NK-92 treated with Interleukin-12 subunit alpha and Interleukin-12 subunit beta, amount 100 ng/mL, for 24 hours (cell line): ENCODE data around the gene PIAS4.

ENCODE experiments used
- DNase-seq: peaks from one replicate; lab custom pipeline; 2025; lab: John Stamatoyannopoulos, UW

Gene PIAS4

DNA sequence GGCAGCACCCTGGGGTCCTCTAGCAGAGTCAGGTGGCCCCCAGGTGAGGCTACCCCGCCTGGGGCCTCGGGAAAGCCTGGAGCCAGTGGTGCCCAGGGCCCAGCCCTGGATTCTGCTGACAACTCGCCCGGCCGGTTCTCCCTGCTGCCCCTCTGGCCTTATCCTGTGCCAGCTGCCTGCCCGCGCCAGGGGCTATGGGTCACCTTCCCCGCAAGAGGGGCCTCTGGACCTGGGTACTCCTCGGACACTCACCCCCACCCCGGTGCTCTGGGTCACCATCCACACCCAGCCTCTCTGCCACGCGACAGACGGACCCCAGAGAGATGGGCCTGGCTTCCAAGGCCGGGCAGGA, 35.2 kb downstream of the PIAS4 start:
- no peak for DNase-seq

- no peak for DNase-seq
Measured at GRCh38 chr19:4043401-4043800, 35.9 kb downstream of the PIAS4 start.

DNA sequence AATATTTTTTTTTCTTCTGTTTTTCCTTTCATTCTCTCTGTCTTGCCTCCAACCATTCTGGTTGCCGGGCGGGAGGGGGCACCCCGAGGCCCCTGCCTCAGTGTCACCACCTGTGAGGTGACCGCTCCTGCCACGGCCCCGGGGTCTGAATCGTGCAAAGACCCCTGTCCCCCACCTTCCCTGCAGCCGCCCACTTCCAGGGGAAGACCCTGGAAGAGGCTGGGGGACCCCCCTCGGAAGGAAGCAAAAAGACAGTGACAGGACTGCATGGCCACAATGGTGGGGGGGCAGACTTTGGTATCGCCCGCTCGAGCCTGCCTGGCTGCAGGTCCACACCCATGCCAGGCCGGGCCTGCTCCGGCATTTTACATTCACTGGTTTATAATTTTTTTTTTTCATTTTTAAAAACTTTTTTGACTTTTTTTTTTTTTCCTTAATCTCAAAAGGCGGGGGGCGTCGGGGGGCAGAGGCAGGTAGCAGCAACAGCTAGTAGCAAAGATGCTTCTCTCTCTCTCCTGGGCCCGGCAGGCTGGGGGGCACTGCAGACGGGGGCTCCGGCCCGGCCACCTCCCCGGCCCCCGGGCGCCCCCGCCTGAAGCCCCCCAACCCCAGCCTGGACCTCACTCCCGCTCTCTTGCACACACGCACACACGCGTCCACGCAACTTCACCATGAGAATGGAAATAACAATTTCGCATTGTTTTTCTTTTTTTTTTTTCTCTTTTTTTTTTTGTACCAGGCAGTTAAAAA, 36.6 kb downstream of the PIAS4 start:
- no peak for DNase-seq

DNA sequence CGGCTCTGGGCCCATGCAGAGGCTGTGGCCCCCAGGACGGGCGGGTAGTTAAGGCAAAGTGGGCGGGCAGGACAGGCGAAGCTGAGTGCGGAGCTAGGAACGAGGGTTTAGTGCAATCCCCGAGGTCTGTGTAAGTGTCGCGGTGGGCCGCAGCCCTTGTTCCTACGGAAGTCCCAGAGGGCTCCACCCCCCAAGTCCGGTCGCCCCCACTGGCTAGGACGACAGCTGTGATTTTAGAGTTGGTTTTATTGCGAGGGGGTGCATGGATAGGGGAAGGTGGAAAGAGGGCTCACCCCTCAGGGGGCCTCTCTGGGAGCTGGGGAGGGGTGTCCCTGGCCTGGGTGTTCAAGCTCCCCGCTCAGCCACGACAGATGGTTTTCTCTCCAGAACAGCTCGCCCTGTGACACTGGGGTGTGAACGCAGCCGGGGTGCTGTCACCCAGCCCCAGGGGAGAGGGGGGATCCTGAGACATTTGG, 37.5 kb downstream of the PIAS4 start:
- DNase-seq, result no peak

- no peak for DNase-seq
Measured at GRCh38 chr19:4045597-4046361, 38.2 kb downstream of the PIAS4 start.

DNA sequence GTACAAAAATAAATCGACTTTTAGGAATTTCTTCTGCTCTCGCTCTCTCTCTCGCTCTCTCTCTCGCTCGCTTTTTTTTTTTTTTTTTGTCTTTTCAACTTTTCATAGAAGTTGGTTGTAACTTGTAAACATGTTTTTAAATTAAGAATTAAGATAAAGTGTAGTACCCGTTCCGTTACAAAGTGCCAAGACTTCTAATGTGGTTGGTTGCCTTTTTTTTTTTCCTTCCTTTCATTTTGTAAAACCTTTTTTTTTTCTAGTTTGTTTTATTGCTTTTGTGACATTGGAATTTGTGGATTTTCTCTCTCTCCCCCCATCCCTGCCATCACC, 38.8 kb downstream of the PIAS4 start:
- no peak for DNase-seq

DNA sequence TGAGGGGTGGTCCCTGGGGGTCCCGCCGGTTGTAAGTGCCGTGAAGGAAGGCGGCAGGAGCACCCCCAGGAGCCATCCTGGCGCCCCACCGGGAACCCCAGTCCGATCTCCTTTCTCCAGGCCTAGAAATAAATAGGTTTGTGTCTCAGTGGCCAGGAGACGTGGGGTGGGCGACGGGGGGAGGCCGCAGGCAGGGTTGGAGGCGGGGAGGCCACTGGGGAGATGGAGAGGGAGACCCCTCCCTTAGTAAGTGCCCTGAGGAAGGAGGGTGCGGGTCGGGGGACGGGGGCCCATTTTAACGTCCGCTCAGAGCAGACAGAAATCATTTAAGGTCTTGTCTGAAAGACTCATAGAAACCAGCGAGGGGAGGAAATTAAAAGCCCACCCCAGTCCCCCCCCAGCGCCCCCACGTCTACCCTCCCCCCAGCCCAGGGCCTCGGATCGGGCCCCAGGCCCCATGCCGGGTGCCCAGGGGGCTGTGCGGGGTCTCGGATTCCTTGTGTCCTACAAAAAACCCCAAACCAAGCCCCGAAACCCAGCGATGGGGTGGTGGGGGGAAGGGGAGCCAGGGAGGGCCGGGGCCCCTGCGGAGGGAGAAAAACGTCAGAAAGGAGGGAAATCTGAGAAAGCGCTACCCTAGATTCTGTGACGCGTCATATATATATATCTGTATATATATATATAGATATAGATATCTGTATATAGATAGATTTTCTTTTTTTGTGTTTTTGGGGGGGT, 39.6 kb downstream of the PIAS4 start:
- no peak for DNase-seq

- DNase-seq, result no peak
Measured at GRCh38 chr19:4049432-4049831, 41.9 kb downstream of the PIAS4 start.

DNA sequence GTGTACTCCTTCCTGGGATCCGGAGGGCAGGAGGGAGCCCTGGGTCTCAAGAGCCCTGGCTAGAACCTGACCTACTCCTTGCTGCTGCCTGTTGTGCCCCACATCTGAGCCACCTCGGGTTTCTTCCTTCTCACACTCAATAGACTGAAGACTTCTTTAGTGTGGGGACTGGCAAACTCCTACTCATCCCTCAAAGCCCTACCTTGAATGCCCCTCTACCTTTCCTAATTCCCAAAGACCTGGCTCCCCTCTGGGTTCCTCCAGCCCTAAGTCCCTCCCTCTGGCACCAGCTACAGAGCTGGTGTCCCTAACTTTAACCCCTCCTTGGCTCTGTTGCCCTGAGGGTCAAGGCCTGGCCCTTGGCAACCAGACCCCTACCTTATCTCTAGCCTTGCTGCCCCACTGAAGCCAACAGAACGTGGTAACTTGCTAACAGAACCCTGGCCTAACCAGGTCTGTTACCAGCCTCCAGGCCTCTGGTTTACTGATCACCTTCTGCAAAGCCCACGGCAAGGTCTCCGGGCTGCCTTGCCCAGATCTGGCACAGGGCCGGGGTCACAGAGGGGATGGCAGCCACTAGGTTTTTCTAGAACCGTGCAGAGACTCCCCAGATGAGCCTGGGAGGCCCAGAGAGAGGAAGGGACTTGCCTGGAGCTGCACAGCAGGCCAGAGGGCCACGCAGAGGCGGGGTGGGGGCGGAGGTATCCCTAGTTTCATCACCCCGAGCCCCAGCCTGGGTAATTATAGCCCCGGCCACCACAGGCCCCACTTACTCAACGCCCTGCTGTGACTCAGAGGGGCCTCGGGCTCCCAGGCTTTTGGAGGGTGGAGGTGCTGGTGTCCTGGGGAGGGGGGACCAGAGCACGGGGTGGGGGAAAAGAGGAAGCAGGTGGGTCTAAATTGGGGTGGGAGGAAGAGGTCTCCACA, 43.9 kb downstream of the PIAS4 start:
- DNase-seq, result no peak

- no peak for DNase-seq
Measured at GRCh38 chr19:4052114-4052992, 44.8 kb downstream of the PIAS4 start.

DNA sequence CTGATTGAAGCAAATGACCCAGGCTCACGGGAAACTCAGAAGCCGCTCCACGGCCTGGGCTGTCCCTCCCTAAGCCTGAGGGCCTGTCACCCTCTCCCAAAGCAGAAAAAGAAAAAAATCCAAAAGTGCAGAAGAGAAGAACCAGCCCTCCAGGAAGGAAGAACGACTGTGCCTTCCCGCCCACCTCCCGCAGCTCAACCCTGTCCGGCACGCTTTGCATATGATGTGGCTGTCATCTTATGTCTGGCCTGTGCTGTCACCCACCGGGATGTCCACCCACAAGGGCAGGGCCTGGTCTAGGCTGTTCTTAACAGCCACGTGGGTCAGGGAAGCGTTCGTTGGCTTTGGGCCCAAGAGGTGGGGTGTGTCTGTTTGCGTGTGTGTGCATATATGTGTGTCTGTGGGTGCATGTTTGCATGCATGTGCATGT, 45.5 kb downstream of the PIAS4 start:
- no peak for DNase-seq

- DNase-seq, result no peak
Measured at GRCh38 chr19:4053423-4054324, 46.1 kb downstream of the PIAS4 start.

DNA sequence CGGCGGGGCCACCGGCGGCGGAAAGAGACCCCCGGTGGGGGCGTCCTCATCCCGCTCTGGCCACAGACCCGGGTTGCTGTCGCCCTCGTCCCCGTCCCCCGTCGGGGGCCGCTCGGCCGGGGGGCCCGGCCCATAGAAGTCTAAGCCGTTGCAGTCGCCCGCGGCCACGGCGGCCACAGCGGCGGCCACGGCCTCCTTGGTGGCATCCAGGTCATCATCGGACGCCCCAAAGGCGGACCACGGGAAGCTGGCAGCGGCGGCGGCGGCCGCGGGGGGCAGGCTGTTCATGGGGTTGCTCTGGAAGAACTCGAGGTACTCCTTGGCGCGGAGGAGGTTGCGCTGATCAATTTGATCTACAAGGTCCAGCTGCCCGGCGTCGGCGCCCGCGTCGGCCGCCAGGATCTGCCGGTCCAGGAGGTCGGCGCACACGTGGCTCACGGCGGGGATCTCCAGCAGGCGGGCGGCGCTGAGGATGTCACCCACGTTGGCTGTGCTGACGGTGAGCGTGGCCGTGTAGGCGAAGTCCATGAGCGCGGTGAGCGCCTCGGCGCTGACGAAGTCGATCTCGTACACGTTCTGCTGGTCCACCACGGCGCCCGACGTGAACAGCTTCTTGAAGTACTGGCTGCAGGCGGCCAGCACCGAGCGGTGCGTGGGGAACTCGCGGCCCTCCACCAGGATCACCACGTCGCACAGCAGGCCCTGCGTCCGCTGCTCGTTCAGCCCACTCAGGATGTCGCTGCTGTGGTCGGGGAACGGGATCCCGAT, 47.1 kb downstream of the PIAS4 start:
- no peak for DNase-seq

GRCh38 chr19:4055209-4055552, 47.6 kb downstream of the PIAS4 start:
- DNase-seq, result no peak

DNA sequence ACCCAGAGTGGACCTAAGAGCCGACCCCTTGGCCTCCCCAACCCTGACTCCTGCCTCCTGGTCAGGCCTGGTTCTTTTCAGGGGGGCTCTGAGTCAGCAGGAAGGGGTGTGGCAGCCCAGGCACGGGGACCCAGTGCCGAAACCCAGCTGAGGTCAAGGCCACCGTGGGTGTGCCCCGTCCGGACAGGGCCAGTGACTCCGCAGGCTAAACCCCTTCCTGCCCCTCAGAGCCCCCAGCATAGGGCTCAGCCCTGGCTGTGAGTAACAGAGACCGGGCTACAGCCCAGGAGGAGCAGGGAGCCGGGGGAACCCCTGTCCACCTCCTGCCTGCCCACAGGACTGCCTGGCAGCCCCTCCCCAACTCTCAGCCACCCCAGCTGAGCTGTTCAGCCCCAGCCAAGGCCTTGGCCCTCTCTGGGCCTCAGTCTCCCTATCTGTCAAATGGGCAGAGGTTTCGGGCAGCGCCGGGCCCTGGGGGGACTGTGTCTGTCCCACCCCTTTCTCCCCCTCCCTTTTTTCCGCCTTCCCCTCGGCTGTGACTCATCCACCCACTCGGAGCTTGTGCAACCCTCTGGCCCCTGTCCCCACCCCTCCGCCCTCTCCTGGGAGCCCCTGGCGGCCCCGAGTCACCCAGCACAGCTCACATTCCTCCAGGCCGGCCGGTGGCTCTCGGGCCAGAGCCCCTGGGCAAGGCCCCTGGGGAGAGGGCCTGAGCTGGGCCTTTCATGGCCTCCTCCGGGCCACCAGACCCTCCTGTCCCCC, 50.6 kb downstream of the PIAS4 start:
- DNase-seq, result no peak

- no peak for DNase-seq
Measured at GRCh38 chr19:4058693-4059452, 51.3 kb downstream of the PIAS4 start.

DNA sequence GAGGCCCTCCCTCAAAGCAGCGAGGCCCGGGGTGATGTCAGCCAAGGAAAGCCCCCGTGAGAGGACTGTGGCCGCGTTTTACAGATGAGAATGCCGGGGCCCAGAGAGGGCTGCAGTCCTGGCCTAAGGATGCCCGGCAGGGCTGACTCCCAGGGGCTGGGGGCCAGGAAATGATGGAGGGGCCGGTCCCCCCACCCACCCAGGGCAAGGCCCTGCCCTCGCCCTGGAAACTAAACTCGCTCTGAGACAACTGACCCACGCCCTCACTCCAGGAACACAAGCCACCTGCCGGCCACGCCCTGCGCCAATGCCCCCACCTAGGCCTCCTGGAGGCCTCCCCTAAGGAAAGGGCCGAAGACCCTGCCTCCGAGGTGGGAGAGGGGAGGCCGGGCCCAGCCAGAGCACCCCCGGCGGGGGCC, 51.9 kb downstream of the PIAS4 start:
- no peak for DNase-seq
